ENCODE measurements around the gene MON1A.
A peak's percentile ranks its signal among the peaks of the same experiment; 100 is the strongest.
"Not testable (repeated sequence)": the region's sequence is repeated elsewhere in the genome, so short reads cannot be mapped to it uniquely, and the experiment has no call there.

The MON1A gene

GRCh38 chr3:49917806-49918590 is 11.6 kb downstream of the MON1A start:
- not testable (repeated sequence) for DNase-seq

- no peak for DNase-seq
Measured at GRCh38 chr3:49916686-49917085, 12.9 kb downstream of the MON1A start.

- no peak for DNase-seq
Measured at GRCh38 chr3:49914906-49915305, 14.7 kb downstream of the MON1A start.

GRCh38 chr3:49912881-49913281 is 16.7 kb downstream of the MON1A start:
- no peak for DNase-seq

GRCh38 chr3:49911611-49912010 is 18.0 kb downstream of the MON1A start:
- no peak for DNase-seq

- DNase-seq = no peak
Measured at GRCh38 chr3:49911124-49911420, 18.5 kb downstream of the MON1A start.

- no peak for DNase-seq
Measured at GRCh38 chr3:49910409-49911123, 19.0 kb downstream of the MON1A start.

- DNase-seq = no peak
Measured at GRCh38 chr3:49908373-49909199, 21.0 kb downstream of the MON1A start.

GRCh38 chr3:49906073-49906743 is 23.4 kb downstream of the MON1A start:
- peak; percentile 61 for DNase-seq

GRCh38 chr3:49904448-49904847 is 25.2 kb downstream of the MON1A start:
- not testable (repeated sequence) for DNase-seq

- DNase-seq = peak; percentile 91
Measured at GRCh38 chr3:49903451-49904424, 25.9 kb downstream of the MON1A start, which contains the start of gene MST1R. TSS of gene MST1R (minus strand) at chr3:49903873. CDS start at chr3:49903609, 264 bp downstream.

- DNase-seq = no peak
Measured at GRCh38 chr3:49902511-49903345, 26.9 kb downstream of the MON1A start.

GRCh38 chr3:49901366-49902339 is 28.0 kb downstream of the MON1A start:
- DNase-seq = no peak

GRCh38 chr3:49900491-49901153 is 29.0 kb downstream of the MON1A start:
- DNase-seq = no peak

- DNase-seq = no peak
Measured at GRCh38 chr3:49899815-49900214, 29.8 kb downstream of the MON1A start.

GRCh38 chr3:49898991-49899390 is 30.6 kb downstream of the MON1A start:
- DNase-seq = no peak

- no peak for DNase-seq
Measured at GRCh38 chr3:49896345-49896744, 33.3 kb downstream of the MON1A start.

- DNase-seq = no peak
Measured at GRCh38 chr3:49895791-49896190, 33.8 kb downstream of the MON1A start.

- no peak for DNase-seq
Measured at GRCh38 chr3:49889296-49889695, 40.3 kb downstream of the MON1A start.

All from CD4-positive, alpha-beta T cell treated with Interleukin-17A for 4 hours (primary cell).